Naive thymus-derived CD4-positive, alpha-beta T cell (primary cell): ENCODE data around the gene DUOXA2. TPM values are rescaled to one million over a fixed set of nuclear protein-coding genes. Genes with fewer than 3 reads are reported as not detected.
"Not testable (repeated sequence)": the region's sequence is repeated elsewhere in the genome, so short reads cannot be mapped to it uniquely, and the experiment has no call there.

ENCODE experiments used
- ATAC-seq: fragments of 150-1000 bp; cut with Tn5 transposase; 2 replicates; pipeline ENCODE4 v1.10.0; 2021; ENCODE audit warnings: mild to moderate bottlenecking, moderate library complexity
- CTCF ChIA-PET: fragments of 350-600 bp; sonication (Branson Sonifier 250); formaldehyde crosslinking; loops from one replicate; lab custom pipeline; 2021; ENCODE audit warnings: antibody characterized with exemption; lab: Charles Lee
- POLR2A ChIA-PET: fragments of 350-600 bp; sonication (Branson Sonifier 250); formaldehyde crosslinking; loops from one replicate; lab custom pipeline; 2021; ENCODE audit warnings: antibody characterized with exemption, inconsistent platforms; lab: Charles Lee
- DNase-seq, 9 donors: peaks; one replicate each; pipeline versions ENCODE4 v3.0.0 to v3.0.0-alpha.2; 2020 to 2022; ENCODE audit warnings: mixed read lengths in 1 of 9
- H3K27ac ChIP-seq: one replicate; pipeline ENCODE4 v1.7.0; 2013; ENCODE audit warnings: mild to moderate bottlenecking, low read depth, low read length, moderate library complexity
- H3K27me3 ChIP-seq, 2 donors: one replicate each; pipeline ENCODE4 v1.7.0; 2013; ENCODE audit warnings: low read length in 2 of 2, mild to moderate bottlenecking in 2 of 2, moderate library complexity in 2 of 2; ENCODE audit not compliant: control insufficient read depth in 2 of 2, insufficient read depth in 2 of 2
- H3K36me3 ChIP-seq, 3 experiments: 1 replicate in 2 of 3; 2 replicates in 1 of 3; pipeline ENCODE4 v1.7.0; 2013; ENCODE audit warnings: low read length in 3 of 3, mild to moderate bottlenecking in 3 of 3, moderate library complexity in 1 of 3; ENCODE audit not compliant: insufficient read depth in 3 of 3, control insufficient read depth in 2 of 3
- H3K4me1 ChIP-seq, 2 donors: one replicate each; pipeline ENCODE4 v1.7.0; 2013; ENCODE audit warnings: low read length in 2 of 2, mild to moderate bottlenecking in 2 of 2, moderate library complexity in 1 of 2; ENCODE audit not compliant: control insufficient read depth in 2 of 2, insufficient read depth in 2 of 2
- H3K4me3 ChIP-seq: 2 replicates; pipeline ENCODE4 v1.7.0; 2013; ENCODE audit warnings: mild to moderate bottlenecking, low read length
- H3K9me3 ChIP-seq, 3 experiments: 1 replicate in 2 of 3; 2 replicates in 1 of 3; pipeline ENCODE4 v1.7.0; 2013; ENCODE audit warnings: low read length in 3 of 3; ENCODE audit not compliant: control insufficient read depth in 2 of 3
- H3K27ac Mint-ChIP-seq, 9 donors: one replicate each; pipeline ENCODE4 v1.8.0; 2020 to 2022; ENCODE audit warnings: mixed read lengths in 9 of 9, mild to moderate bottlenecking in 8 of 9, moderate library complexity in 5 of 9, inconsistent platforms in 2 of 9
- H3K27me3 Mint-ChIP-seq, 5 donors: one replicate each; pipeline ENCODE4 v1.8.0; 2021 to 2022; ENCODE audit warnings: mixed read lengths in 5 of 5, mild to moderate bottlenecking in 1 of 5
- H3K36me3 Mint-ChIP-seq, 5 donors: one replicate each; pipeline ENCODE4 v1.8.0; 2020 to 2022; ENCODE audit warnings: mixed read lengths in 5 of 5, mild to moderate bottlenecking in 3 of 5, inconsistent platforms in 1 of 5
- H3K4me1 Mint-ChIP-seq, 7 donors: one replicate each; pipeline ENCODE4 v1.8.0; 2020 to 2022; ENCODE audit warnings: mixed read lengths in 7 of 7, mild to moderate bottlenecking in 3 of 7, inconsistent platforms in 1 of 7
- H3K4me3 Mint-ChIP-seq, 10 donors: one replicate each; pipeline ENCODE4 v1.8.0; 2020 to 2022; ENCODE audit warnings: mild to moderate bottlenecking in 10 of 10, mixed read lengths in 10 of 10, moderate library complexity in 6 of 10, inconsistent platforms in 2 of 10
- H3K9me3 Mint-ChIP-seq, 11 donors: one replicate each; pipeline ENCODE4 v1.8.0; 2020 to 2022; ENCODE audit warnings: mixed read lengths in 11 of 11, mild to moderate bottlenecking in 4 of 11, inconsistent platforms in 1 of 11, moderate library complexity in 1 of 11
- intact Hi-C, 2 donors: fragments of 100-400 bp; cut with micrococcal nuclease; formaldehyde crosslinking; loops; one replicate each; pipeline ENCODE4 v1.15.1; 2023
- polyA plus RNA-seq, 2 donors: library from polyadenylated mRNA; unstranded; fragments of 300-500 nt; fragmentation: Illumina TruSeq; gene quantifications; one replicate each; pipeline ENCODE4 v1.2.3, GENCODE V29; 2021
- total RNA-seq, 6 experiments: library from RNA in 5 of 6; stranded (reverse) in 5 of 6; gene quantifications; 1 replicate in 5 of 6; 2 replicates in 1 of 6; pipeline ENCODE4 v1.2.3 and lab custom pipeline; 2021 to 2026

The DUOXA2 gene
- total RNA-seq, result not detected
- not detected for polyA plus RNA-seq
- total RNA-seq (lab: John Stamatoyannopoulos, UW), result not detected

- Histone ChIP-seq H3K9me3 (no peaks in the 10 kb centered on the region), H3K4me3 (no peak within 1 kb of the TSS), H3K27me3 (peaks cover 4 to 38% of the 10 kb centered on the region in 2 donors), H3K4me1 (peaks cover 0 to 49% of the 10 kb centered on the region in 2 donors), H3K36me3 (no peaks in the 10 kb centered on the region), H3K27ac (no peak within 1 kb of the TSS)
- DNase-seq (no peak), ATAC-seq (no peak)
- no peak within 1 kb of the TSS for H3K27ac Mint-ChIP-seq
- ChIA-PET POLR2A (no interaction called here), CTCF (interaction anchor here (0.6 kb wide), 1 partner anchor 711 kb away, joined by 3 read pairs; no protein-coding TSS in a partner anchor)
- peak within 1 kb of the TSS; percentile 38 to 79 (median 76) for H3K4me3 Mint-ChIP-seq
- intact Hi-C loops, result no loop called here
- H3K4me1 Mint-ChIP-seq, result peaks cover 29 to 60% (median 42%) of the 10 kb centered on the region in 7 donors
- H3K9me3 Mint-ChIP-seq, result no peaks in the 10 kb centered on the region
- peaks cover 0 to 3% (median 0%) of the 10 kb centered on the region in 5 donors for H3K36me3 Mint-ChIP-seq
- peaks cover 66 to 82% (median 79%) of the 10 kb centered on the region in 5 donors for H3K27me3 Mint-ChIP-seq
Measured at GRCh38 chr15:45114076-45114750, at the start of gene DUOXA2, which contains the start of gene DUOX2. TSS of gene DUOXA2 (plus strand) at chr15:45114326. CDS start at chr15:45114606, 280 bp downstream. TSS of gene DUOX2 (minus strand) at chr15:45114172. CDS start at chr15:45113411, 761 bp downstream.

GRCh38 chr15:45064386-45064785, 49.7 kb upstream of the DUOXA2 start:
- Mint-ChIP-seq H3K36me3 (peaks cover 4 to 42% (median 13%) of the 10 kb centered on the region in 5 donors), H3K4me3 (no peak overlapping the region), H3K4me1 (peaks cover 0 to 21% (median 0%) of the 10 kb centered on the region in 7 donors), H3K27ac (peak overlapping the region in 1 of 9 donors; percentile 55), H3K9me3 (peaks cover 0 to 4% (median 0%) of the 10 kb centered on the region in 11 donors), H3K27me3 (no peaks in the 10 kb centered on the region)
- ChIA-PET CTCF (no interaction called here), POLR2A (no interaction called here)
- DNase-seq (no peak), ATAC-seq (no peak)
- Histone ChIP-seq H3K36me3 (no peaks in the 10 kb centered on the region), H3K27me3 (no peaks in the 10 kb centered on the region), H3K4me1 (no peaks in the 10 kb centered on the region), H3K27ac (no peak overlapping the region), H3K4me3 (no peak overlapping the region), H3K9me3 (no peaks in the 10 kb centered on the region)
- intact Hi-C loops, result no loop called here

GRCh38 chr15:45069942-45070360, 44.2 kb upstream of the DUOXA2 start:
- H3K4me1 ChIP-seq, H3K4me3 ChIP-seq, H3K27me3 ChIP-seq, POLR2A ChIA-PET, CTCF ChIA-PET, H3K9me3 Mint-ChIP-seq, H3K4me3 Mint-ChIP-seq, DNase-seq, intact Hi-C loops, H3K36me3 ChIP-seq, H3K4me1 Mint-ChIP-seq, ATAC-seq, H3K9me3 ChIP-seq, H3K27me3 Mint-ChIP-seq, H3K27ac ChIP-seq: not testable (repeated sequence)
- Mint-ChIP-seq H3K36me3 (peaks cover 0 to 26% (median 6%) of the 10 kb centered on the region in 5 donors), H3K27ac (peak overlapping the region in 1 of 9 donors; percentile 10)

- CTCF ChIA-PET, H3K4me3 Mint-ChIP-seq, H3K36me3 ChIP-seq, H3K4me1 Mint-ChIP-seq, intact Hi-C loops, ATAC-seq, H3K4me1 ChIP-seq, H3K27me3 ChIP-seq, H3K27ac ChIP-seq, H3K9me3 Mint-ChIP-seq, H3K9me3 ChIP-seq, DNase-seq, H3K4me3 ChIP-seq, H3K27me3 Mint-ChIP-seq, POLR2A ChIA-PET, H3K36me3 Mint-ChIP-seq: not testable (repeated sequence)
- H3K27ac Mint-ChIP-seq, result peak overlapping the region in 1 of 9 donors; percentile 41
Measured at GRCh38 chr15:45073602-45074001, 40.5 kb upstream of the DUOXA2 start.

GRCh38 chr15:45075440-45076320, 38.4 kb upstream of the DUOXA2 start:
- DNase-seq, H3K36me3 ChIP-seq, H3K27me3 Mint-ChIP-seq, H3K36me3 Mint-ChIP-seq, CTCF ChIA-PET, H3K27me3 ChIP-seq, H3K4me1 ChIP-seq, H3K4me3 ChIP-seq, H3K27ac Mint-ChIP-seq, H3K4me3 Mint-ChIP-seq, intact Hi-C loops, POLR2A ChIA-PET, ATAC-seq, H3K4me1 Mint-ChIP-seq, H3K9me3 ChIP-seq, H3K9me3 Mint-ChIP-seq, H3K27ac ChIP-seq: not testable (repeated sequence)

- H3K9me3 Mint-ChIP-seq, H3K36me3 Mint-ChIP-seq, H3K27me3 ChIP-seq, H3K4me1 ChIP-seq, intact Hi-C loops, H3K9me3 ChIP-seq, H3K4me1 Mint-ChIP-seq, H3K4me3 Mint-ChIP-seq, H3K27ac ChIP-seq, DNase-seq, H3K4me3 ChIP-seq, POLR2A ChIA-PET, CTCF ChIA-PET, H3K36me3 ChIP-seq, ATAC-seq, H3K27me3 Mint-ChIP-seq: not testable (repeated sequence)
- peak overlapping the region in 1 of 9 donors; percentile 36 for H3K27ac Mint-ChIP-seq
Measured at GRCh38 chr15:45077391-45077790, 36.7 kb upstream of the DUOXA2 start.
